GM10266 (cell line): ENCODE measurements around the gene TPCN1.
"Not testable (repeated sequence)": the region's sequence is repeated elsewhere in the genome, so short reads cannot be mapped to it uniquely, and the experiment has no call there.

Source experiments
- DNase-seq: peaks from one replicate; pipeline ENCODE4 v3.0.0; 2012; ENCODE audit errors: extremely low spot score
- TF ChIP-seq, protein P1 (sequence below): IDR thresholded peaks from 2 replicates; pipeline ENCODE4 v1.5.1; 2012; ENCODE audit warnings: mild to moderate bottlenecking, low read depth; ENCODE audit not compliant: control insufficient read depth, insufficient read depth; ENCODE audit errors: missing control alignments

TPCN1 gene

DNA sequence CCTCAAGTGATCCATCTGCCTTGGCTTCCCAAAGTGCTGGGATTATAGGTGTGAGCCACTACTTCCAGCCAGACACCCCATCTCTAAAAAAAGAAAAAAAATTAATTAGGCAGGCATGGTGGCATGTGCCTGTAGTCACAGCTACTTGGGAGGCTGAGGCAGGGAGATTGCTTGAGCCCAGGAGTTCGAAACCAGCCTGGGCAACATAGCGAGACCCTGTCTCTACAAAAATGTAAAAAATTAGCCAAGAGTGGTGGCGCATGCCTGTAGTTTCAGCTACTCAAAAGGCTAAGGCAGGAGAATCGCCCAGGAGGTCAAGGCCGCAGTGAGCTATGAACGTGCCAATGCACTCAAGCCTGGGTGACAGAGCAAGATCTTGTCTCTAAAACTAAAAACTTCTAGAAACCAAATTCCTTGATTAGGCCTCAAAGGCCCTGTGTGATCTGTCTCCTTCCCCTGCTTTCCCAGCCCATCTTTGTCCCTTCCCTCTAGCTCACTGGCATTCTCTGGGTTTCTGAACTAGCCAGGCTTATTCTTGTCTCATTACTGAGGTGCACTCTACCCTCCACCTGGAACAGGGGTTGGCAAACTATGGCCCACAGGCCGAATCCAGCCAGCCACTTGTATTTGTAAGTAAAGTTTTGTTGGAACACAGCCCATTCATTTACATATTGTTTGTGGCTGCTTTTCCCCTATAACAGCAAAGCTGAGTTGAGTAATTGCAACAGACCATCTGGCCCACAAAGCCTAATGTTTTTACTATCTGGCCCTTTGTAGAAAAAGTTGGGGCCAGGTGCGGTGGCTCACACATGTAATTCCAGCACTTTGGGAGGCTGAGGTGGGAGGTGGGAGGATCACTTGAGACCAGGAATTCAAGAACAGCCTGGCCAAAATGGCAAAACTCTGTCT, 17.2 kb upstream of the TPCN1 start:
- TF ChIP-seq, protein P1, sequence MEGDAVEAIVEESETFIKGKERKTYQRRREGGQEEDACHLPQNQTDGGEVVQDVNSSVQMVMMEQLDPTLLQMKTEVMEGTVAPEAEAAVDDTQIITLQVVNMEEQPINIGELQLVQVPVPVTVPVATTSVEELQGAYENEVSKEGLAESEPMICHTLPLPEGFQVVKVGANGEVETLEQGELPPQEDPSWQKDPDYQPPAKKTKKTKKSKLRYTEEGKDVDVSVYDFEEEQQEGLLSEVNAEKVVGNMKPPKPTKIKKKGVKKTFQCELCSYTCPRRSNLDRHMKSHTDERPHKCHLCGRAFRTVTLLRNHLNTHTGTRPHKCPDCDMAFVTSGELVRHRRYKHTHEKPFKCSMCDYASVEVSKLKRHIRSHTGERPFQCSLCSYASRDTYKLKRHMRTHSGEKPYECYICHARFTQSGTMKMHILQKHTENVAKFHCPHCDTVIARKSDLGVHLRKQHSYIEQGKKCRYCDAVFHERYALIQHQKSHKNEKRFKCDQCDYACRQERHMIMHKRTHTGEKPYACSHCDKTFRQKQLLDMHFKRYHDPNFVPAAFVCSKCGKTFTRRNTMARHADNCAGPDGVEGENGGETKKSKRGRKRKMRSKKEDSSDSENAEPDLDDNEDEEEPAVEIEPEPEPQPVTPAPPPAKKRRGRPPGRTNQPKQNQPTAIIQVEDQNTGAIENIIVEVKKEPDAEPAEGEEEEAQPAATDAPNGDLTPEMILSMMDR: no peak
- no peak for DNase-seq

DNA sequence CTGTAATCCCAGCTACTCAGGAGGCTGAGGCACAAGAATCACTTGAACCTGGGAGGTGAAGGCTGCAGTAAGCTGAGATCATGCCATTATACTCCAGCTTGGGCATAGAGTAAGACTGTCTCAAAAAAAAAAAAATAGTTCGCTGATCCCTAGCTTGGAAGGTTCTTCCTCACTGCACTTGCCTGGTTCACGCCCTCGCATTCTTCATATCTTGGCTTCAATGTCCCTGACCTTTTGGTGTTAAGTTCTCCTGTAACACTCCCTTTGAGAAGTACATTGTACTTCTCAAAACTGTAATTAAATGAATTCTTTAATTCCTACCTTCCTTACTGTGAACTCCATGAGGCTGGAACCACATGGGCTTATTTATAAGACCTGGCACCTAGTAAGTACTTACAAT, 16.5 kb upstream of the TPCN1 start:
- no peak for DNase-seq
- TF ChIP-seq, protein P1: no peak

DNA sequence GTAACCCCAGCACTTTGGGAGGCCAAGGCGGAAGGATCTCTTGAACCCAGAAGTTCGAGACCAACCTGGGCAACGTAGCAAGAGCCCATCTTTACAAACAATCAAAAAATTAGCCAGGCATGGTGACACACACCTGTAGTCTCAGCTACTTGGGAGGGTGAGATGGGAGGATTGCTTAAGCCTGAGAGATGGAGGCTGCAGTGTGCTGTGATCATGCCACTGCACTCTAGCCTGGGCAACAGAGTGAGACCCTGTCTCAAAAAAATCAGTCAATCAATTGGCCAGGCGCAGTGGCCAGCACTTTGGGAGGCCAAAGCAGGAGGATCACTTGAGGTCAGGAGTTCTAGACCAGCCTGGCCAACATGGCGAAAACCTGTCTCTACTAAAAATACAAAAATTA, 14.5 kb upstream of the TPCN1 start:
- not testable (repeated sequence) for DNase-seq

DNA sequence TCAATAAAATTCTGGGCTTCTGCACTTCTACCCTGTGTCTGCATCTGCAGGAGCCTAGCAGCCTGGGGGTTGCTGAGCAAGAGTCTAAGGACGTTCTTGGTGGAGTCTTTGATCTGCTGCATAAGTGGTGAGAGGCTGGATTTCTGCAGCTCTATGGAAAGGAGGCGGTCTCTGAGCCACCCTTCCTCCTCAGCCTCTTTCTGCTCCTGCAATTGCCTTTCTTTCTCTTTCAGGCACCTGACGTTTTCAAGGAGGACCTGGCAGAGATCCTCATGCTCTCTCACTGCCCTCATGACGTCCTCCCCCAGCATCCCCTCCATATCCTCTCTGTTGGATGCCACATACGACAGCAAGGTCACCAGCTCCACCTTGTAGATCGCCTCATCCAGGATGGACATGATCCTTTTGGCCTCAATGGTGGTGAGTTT, 13.6 kb upstream of the TPCN1 start:
- TF ChIP-seq, protein P1: no peak
- no peak for DNase-seq

DNA sequence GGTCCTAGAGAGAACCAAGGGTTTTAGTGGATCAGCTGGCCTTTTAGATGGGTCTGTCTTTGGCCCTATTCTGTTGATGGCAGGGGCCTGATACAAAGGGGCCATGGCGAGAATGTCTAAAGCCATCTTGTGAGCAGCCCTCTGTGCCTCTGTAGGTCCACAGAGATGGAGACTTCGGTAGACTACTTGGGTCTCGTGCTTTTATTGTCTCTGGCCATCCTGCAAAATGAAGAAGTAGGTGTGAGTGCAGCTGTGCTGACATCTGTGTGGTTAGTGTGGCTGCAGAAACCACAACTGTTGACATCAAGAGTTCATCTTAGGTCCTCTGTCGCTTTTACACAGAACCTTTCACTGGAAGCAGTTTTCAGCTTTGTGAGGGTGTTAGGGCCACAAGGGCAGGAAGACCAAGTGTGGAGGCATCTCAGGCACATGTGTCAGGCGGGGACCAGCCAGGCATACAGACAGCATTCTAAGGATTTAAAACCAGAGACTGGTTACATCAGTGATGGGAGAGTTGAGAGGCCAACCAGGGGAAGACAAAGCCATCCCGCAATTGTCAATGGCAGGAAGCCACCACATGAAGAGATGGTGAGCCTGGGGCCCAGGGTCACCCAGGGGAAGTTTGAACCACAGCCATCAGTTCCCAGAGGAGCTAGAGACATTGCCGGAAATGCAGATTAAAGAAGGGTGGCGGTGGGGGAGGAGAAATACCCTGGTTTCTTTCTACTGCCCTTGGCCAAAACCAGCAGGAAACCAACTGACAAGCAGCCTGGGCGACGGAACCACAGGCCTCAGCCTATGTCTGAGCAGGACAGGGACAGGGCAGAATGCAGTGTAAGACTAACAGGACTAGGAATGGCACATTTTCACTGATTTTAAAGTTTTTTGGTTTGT, 13.0 kb upstream of the TPCN1 start:
- peak; percentile 79 for DNase-seq
- TF ChIP-seq, protein P1: no peak

DNA sequence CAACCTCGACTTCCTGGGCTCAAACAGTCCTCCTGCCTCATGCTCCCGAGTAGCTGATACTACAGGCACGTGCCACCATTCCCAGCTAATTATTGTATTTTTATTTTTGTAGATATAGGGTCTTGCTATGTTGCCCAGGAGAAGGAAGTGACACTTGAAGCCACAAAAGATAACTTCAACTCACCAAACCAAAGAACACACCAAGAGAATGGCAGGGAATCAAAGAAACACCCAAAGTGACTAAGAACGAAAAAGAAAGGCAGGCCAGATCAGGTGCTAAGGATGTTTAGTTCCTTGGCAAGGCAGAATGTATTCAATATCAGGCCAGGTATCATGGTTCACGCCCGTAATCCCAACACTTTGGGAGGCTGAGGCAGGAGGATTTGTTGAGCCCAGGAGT, 10.1 kb upstream of the TPCN1 start:
- DNase-seq: no peak
- TF ChIP-seq, protein P1: no peak

DNA sequence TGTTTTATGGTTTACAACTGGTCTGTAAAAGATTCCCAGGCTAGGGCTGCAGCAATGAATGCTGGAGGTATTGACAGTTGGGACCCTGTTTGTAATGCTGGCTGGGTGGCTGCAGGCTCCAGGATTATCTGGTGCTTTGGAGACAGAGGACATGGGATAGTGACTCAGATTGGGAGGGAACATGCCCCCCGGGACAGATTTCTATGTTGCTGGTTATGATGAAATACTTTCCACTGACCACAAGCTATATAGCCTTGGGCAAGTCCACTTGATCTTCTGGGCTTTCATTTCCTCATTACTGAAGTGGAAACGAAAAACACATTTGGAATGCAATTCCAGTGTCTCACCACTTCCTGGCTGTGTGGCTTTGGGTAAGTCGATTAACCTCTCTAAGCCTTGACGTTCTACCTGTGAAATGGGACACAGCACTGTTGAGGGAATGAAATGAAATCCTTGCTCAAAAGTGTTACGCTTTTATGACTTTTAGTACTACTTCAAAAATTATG, 6.3 kb upstream of the TPCN1 start:
- TF ChIP-seq, protein P1: no peak
- no peak for DNase-seq
